Measurements from ENCODE around the gene DUS3L. TPM values are rescaled to one million over a fixed set of nuclear protein-coding genes. Genes with fewer than 3 reads are reported as not detected.

The DUS3L gene
- 10 to 100 TPM; 12.0 to 19.9 (median 15.3) TPM for total RNA-seq
- polyA plus RNA-seq = 10 to 100 TPM; 17.3 to 20.7 TPM
- long read RNA-seq, donor 1, transcript DUS3L-201 (13 exons, 2,113 nt) = major isoform, 8 of 23 reads
- long read RNA-seq, donor 1, partial matches to known transcripts = 9 of 23 reads
- long read RNA-seq, donor 1, other reads (novel, unspliced or antisense) = 5 of 23 reads
- long read RNA-seq, donor 2, transcript DUS3L-201 (13 exons, 2,113 nt) = major isoform, 31 of 47 reads
- long read RNA-seq, donor 2, partial matches to known transcripts = 11 of 47 reads
- long read RNA-seq, donor 2, other reads (novel, unspliced or antisense) = 5 of 47 reads
- long read RNA-seq, donor 3, transcript DUS3L-201 (13 exons, 2,113 nt) = major isoform, 11 of 15 reads
- long read RNA-seq, donor 3, partial matches to known transcripts = 4 of 15 reads
- long read RNA-seq, donor 3, other reads (novel, unspliced or antisense) = 0 of 15 reads

- Histone ChIP-seq H3K4me1 (peaks cover 0 to 11% (median 6%) of the 10 kb centered on the region in 12 donors), H3K9me3 (no peaks in the 10 kb centered on the region), H3K4me3 (peak within 1 kb of the TSS; percentile 59 to 97 (median 82)), H3K36me3 (peaks cover 2 to 42% (median 41%) of the 10 kb centered on the region in 9 donors), H3K27me3 (no peaks in the 10 kb centered on the region), H3K27ac (peak within 1 kb of the TSS; percentile 90 to 100 (median 96))
- intact Hi-C loops (cut with DNase I) = loop anchor here in 4 of 10 donors (2.0 to 10.0 kb wide), 4 partner anchors 69 to 169 kb away; partner anchors contain the start of genes CATSPERD (in 2 of the 4), LONP1 (in 2 of the 4), HSD11B1L (in 1 of the 4) and MICOS13 (in 1 of the 4)
- DNase-seq (peak; percentile 95 to 98 (median 97)), ATAC-seq (peak; percentile 97)
- 10 to 14% (median 12%) methylated on average over 58 to 72 of the region's 72 CpGs for WGBS, 4 donors
- TF ChIP-seq CTCF (IDR thresholded peaks at IDR 0.05) (no peak), POLR2A (IDR thresholded peaks at IDR 0.05) (peak in 1 of 2 donors; percentile 48)
Observed at GRCh38 chr19:5790559-5791520, at the start of gene DUS3L. DUS3L (minus strand) TSS chr19:5791163; CDS start chr19:5791141, 22 bp downstream.

GRCh38 chr19:5839065-5840017 lies 48.4 kb upstream of the DUS3L start, which contains the start of gene FUT6:
FUT6 (minus strand) TSS chr19:5839702; CDS start chr19:5832567, 7,135 bp downstream.
- intact Hi-C loops (cut with DNase I) = loop anchor here in 1 of 10 donors (5.0 kb wide), 1 partner anchor 33 kb away; the partner anchor contains the start of gene FUT5
- ATAC-seq (no peak), DNase-seq (no peak)
- H3K4me3 ChIP-seq = no peak within 1 kb of the TSS
- TF ChIP-seq POLR2A (IDR thresholded peaks at IDR 0.05) = no peak
- no peak for TF ChIP-seq CTCF (IDR thresholded peaks at IDR 0.05)
- H3K27ac ChIP-seq = no peak within 1 kb of the TSS
- no peaks in the 10 kb centered on the region for H3K9me3 ChIP-seq
- no peaks in the 10 kb centered on the region for H3K36me3 ChIP-seq
- WGBS, 4 donors = 77 to 86% (median 82%) methylated on average over 8 to 9 of the region's 9 CpGs
- H3K27me3 ChIP-seq = no peaks in the 10 kb centered on the region
- no peaks in the 10 kb centered on the region for H3K4me1 ChIP-seq

GRCh38 chr19:5838353-5839064 lies 47.5 kb upstream of the DUS3L start:
- TF ChIP-seq POLR2A (IDR thresholded peaks at IDR 0.05) (no peak), CTCF (IDR thresholded peaks at IDR 0.05) (no peak)
- no peak for ATAC-seq
- Histone ChIP-seq H3K27ac (no peak overlapping the region), H3K36me3 (no peaks in the 10 kb centered on the region), H3K4me3 (no peak overlapping the region), H3K9me3 (no peaks in the 10 kb centered on the region), H3K4me1 (no peaks in the 10 kb centered on the region), H3K27me3 (no peaks in the 10 kb centered on the region)
- intact Hi-C loops (cut with DNase I) = loop anchor here in 1 of 10 donors (5.0 kb wide), 1 partner anchor 34 kb away; the partner anchor contains the start of gene FUT5
- 69 to 80% (median 73%) methylated on average over 20 of the region's 20 CpGs for WGBS, 4 donors
- DNase-seq = no peak
